Chondrocyte (in vitro differentiated cells): Measurements from ENCODE around the gene CPNE7. TPM values are rescaled to one million over a fixed set of nuclear protein-coding genes. Genes with fewer than 3 reads are reported as not detected.

Experiments used
- DNase-seq: peaks from one replicate; pipeline ENCODE4 v3.0.0; 2021; ENCODE audit warnings: mixed read lengths, low spot score
- H3K27ac Mint-ChIP-seq: one replicate; pipeline ENCODE4 v1.8.0; 2021; ENCODE audit warnings: mild to moderate bottlenecking, moderate library complexity, mixed read lengths; ENCODE audit not compliant: unreplicated experiment
- H3K27me3 Mint-ChIP-seq: 2 replicates; pipeline ENCODE4 v1.8.0; 2021; ENCODE audit warnings: low read depth, mixed read lengths
- H3K36me3 Mint-ChIP-seq: 2 replicates; pipeline ENCODE4 v1.8.0; 2021; ENCODE audit warnings: low read depth, mixed read lengths
- H3K4me1 Mint-ChIP-seq: 2 replicates; pipeline ENCODE4 v1.8.0; 2021; ENCODE audit warnings: low read depth, mild to moderate bottlenecking, mixed read lengths
- H3K4me3 Mint-ChIP-seq: one replicate; pipeline ENCODE4 v1.8.0; 2021; ENCODE audit warnings: mild to moderate bottlenecking, moderate library complexity, mixed read lengths; ENCODE audit not compliant: unreplicated experiment
- H3K9me3 Mint-ChIP-seq: 2 replicates; pipeline ENCODE4 v1.8.0; 2021; ENCODE audit warnings: low read depth, mixed read lengths
- CTCF ChIP-seq: fragments of 200-600 bp; sonication (generic); IDR thresholded peaks from 2 replicates; pipeline ENCODE4 v1.5.0; 2021; ENCODE audit warnings: antibody characterized with exemption, mild to moderate bottlenecking, moderate library complexity
- total RNA-seq: library from RNA; stranded (reverse); gene quantifications from 3 replicates; pipeline ENCODE4 v1.2.1, GENCODE V29; 2021

The CPNE7 gene
- total RNA-seq, 1 donor from 2014 or later: 15.5 TPM

GRCh38 chr16:89534252-89534756 is 41.3 kb upstream of the CPNE7 start:
- Mint-ChIP-seq H3K36me3 (peaks cover 33% of the 10 kb centered on the region), H3K27me3 (no peaks in the 10 kb centered on the region), H3K27ac (no peak overlapping the region), H3K4me3 (no peak overlapping the region), H3K9me3 (no peaks in the 10 kb centered on the region), H3K4me1 (no peaks in the 10 kb centered on the region)
- no peak for TF ChIP-seq CTCF
- DNase-seq: no peak

- Mint-ChIP-seq H3K36me3 (peaks cover 32% of the 10 kb centered on the region), H3K4me3 (no peak overlapping the region), H3K27ac (no peak overlapping the region), H3K9me3 (no peaks in the 10 kb centered on the region), H3K27me3 (no peaks in the 10 kb centered on the region), H3K4me1 (no peaks in the 10 kb centered on the region)
- no peak for TF ChIP-seq CTCF
- no peak for DNase-seq
These were observed 39.2 kb upstream of the CPNE7 start for GRCh38 chr16:89536371-89536770.

- Mint-ChIP-seq H3K27ac (no peak overlapping the region), H3K4me3 (no peak overlapping the region), H3K36me3 (peaks cover 29% of the 10 kb centered on the region), H3K4me1 (no peaks in the 10 kb centered on the region), H3K27me3 (no peaks in the 10 kb centered on the region), H3K9me3 (no peaks in the 10 kb centered on the region)
- no peak for DNase-seq
- no peak for TF ChIP-seq CTCF
These were observed 38.5 kb upstream of the CPNE7 start for GRCh38 chr16:89536886-89537548.

GRCh38 chr16:89537549-89537925 is 38.0 kb upstream of the CPNE7 start:
- TF ChIP-seq CTCF: no peak
- DNase-seq: no peak
- H3K36me3 Mint-ChIP-seq: peaks cover 28% of the 10 kb centered on the region
- H3K4me1 Mint-ChIP-seq: no peaks in the 10 kb centered on the region
- no peaks in the 10 kb centered on the region for H3K27me3 Mint-ChIP-seq
- H3K9me3 Mint-ChIP-seq: no peaks in the 10 kb centered on the region
- no peak overlapping the region for H3K27ac Mint-ChIP-seq
- no peak overlapping the region for H3K4me3 Mint-ChIP-seq

GRCh38 chr16:89538286-89538685 is 37.3 kb upstream of the CPNE7 start:
- Mint-ChIP-seq H3K4me3 (no peak overlapping the region), H3K4me1 (no peaks in the 10 kb centered on the region), H3K27me3 (no peaks in the 10 kb centered on the region), H3K9me3 (no peaks in the 10 kb centered on the region), H3K36me3 (peaks cover 22% of the 10 kb centered on the region), H3K27ac (no peak overlapping the region)
- DNase-seq: no peak
- no peak for TF ChIP-seq CTCF
